GM12873 (cell line): ENCODE measurements around the gene CORO2B.

Experiments used
- CTCF ChIP-seq: IDR thresholded peaks from 2 replicates; pipeline ENCODE4 v1.5.1; 2012; ENCODE audit warnings: low read depth, mild to moderate bottlenecking, moderate library complexity, low read length, control low read depth; ENCODE audit not compliant: insufficient read depth; ENCODE audit errors: missing control alignments

The CORO2B gene

GRCh38 chr15:68599560-68600071 lies 20.8 kb downstream of the CORO2B start:
- no peak for TF ChIP-seq CTCF

- TF ChIP-seq CTCF: no peak
Measured at GRCh38 chr15:68601206-68602197, 22.7 kb downstream of the CORO2B start.

GRCh38 chr15:68602459-68603215 lies 23.8 kb downstream of the CORO2B start:
- TF ChIP-seq CTCF: no peak

- TF ChIP-seq CTCF: no peak
Measured at GRCh38 chr15:68603216-68603595, 24.4 kb downstream of the CORO2B start.

GRCh38 chr15:68603951-68604350 lies 25.2 kb downstream of the CORO2B start:
- TF ChIP-seq CTCF: no peak

GRCh38 chr15:68606375-68606774 lies 27.6 kb downstream of the CORO2B start:
- TF ChIP-seq CTCF: no peak

- no peak for TF ChIP-seq CTCF
Measured at GRCh38 chr15:68608206-68608843, 29.5 kb downstream of the CORO2B start.
